Thyroid gland (tissue), 4 donors: ENCODE data around the gene PLN. TPM values are rescaled to one million over a fixed set of nuclear protein-coding genes. Genes with fewer than 3 reads are reported as not detected.

Source experiments
- DNase-seq, 2 donors: peaks; one replicate each; pipeline ENCODE4 v3.0.0-alpha.2; 2019
- H3K27ac ChIP-seq, 3 donors: fragments of 200-600 bp; sonication (generic); 1 replicate in 2 of 3; 2 replicates in 1 of 3; pipeline ENCODE4 v1.5.1; 2016 to 2019; ENCODE audit warnings: mild to moderate bottlenecking in 1 of 3, moderate library complexity in 1 of 3
- H3K27me3 ChIP-seq: fragments of 200-600 bp; sonication (generic); one replicate; pipeline ENCODE4 v1.5.1; 2019
- H3K36me3 ChIP-seq, 2 donors: fragments of 200-600 bp; sonication (generic); one replicate each; pipeline ENCODE4 v1.5.1; 2016 to 2019
- H3K4me1 ChIP-seq, 2 donors: fragments of 200-600 bp; sonication (generic); one replicate each; pipeline ENCODE4 v1.5.1; 2017 to 2019
- H3K4me3 ChIP-seq, 3 donors: fragments of 200-600 bp; sonication (generic); replicated peaks in 1 of 3; 1 replicate in 2 of 3; 2 replicates in 1 of 3; pipeline ENCODE4 v1.5.1; 2016; ENCODE audit warnings: mild to moderate bottlenecking in 1 of 3
- H3K9me3 ChIP-seq: fragments of 200-600 bp; sonication (generic); one replicate; pipeline ENCODE4 v1.5.1; 2017
- CTCF ChIP-seq, 6 experiments: fragments of 200-600 bp in 3 of 6; fragments of 450-650 bp in 3 of 6; sonication (generic) in 3 of 6; IDR thresholded peaks; one replicate each; pipeline ENCODE4 v1.5.1; 2016 to 2019; ENCODE audit warnings: antibody characterized with exemption in 6 of 6, mild to moderate bottlenecking in 2 of 6, inconsistent platforms in 1 of 6, moderate library complexity in 1 of 6
- POLR2A ChIP-seq, 2 donors: fragments of 450-650 bp; IDR thresholded peaks; one replicate each; pipeline ENCODE4 v1.6.1; 2017; ENCODE audit warnings: antibody characterized with exemption in 2 of 2, mild to moderate bottlenecking in 2 of 2, moderate library complexity in 1 of 2
- WGBS, 2 donors: methylation state at CpG; one replicate each; pipeline ENCODE4 v1.1.5; 2017; 5-methylcytosine and 5-hydroxymethylcytosine counted together
- intact Hi-C: fragments of 100-400 bp; cut with DNase I; formaldehyde crosslinking; loops from one replicate; pipeline ENCODE4 v1.15.1; 2023
- total RNA-seq, 4 donors: library from RNA; depleted of rRNA; stranded (reverse); fragments of >200 nt; gene quantifications; one replicate each; pipeline ENCODE4 v1.2.3, GENCODE V29; 2016

The PLN gene
- total RNA-seq, 4 donors from 2014 or later = 5.7 to 21.8 (median 10.5) TPM

GRCh38 chr6:118504611-118505010 lies 43.5 kb upstream of the PLN start:
- Histone ChIP-seq H3K36me3 (no peaks in the 10 kb centered on the region), H3K27me3 (no peaks in the 10 kb centered on the region), H3K4me3 (no peak overlapping the region), H3K9me3 (no peaks in the 10 kb centered on the region), H3K4me1 (no peaks in the 10 kb centered on the region), H3K27ac (no peak overlapping the region)
- WGBS, 2 donors = 100% methylated on average over 2 of the region's 2 CpGs
- intact Hi-C loops = no loop called here
- TF ChIP-seq POLR2A (IDR thresholded peaks at IDR 0.05) (no peak), CTCF (IDR thresholded peaks at IDR 0.05) (no peak)
- no peak for DNase-seq

- no peak for TF ChIP-seq POLR2A (IDR thresholded peaks at IDR 0.05)
- TF ChIP-seq CTCF (IDR thresholded peaks at IDR 0.05) = no peak
- H3K27me3 ChIP-seq = no peaks in the 10 kb centered on the region
- intact Hi-C loops = no loop called here
- 96 to 99% methylated on average over 2 of the region's 2 CpGs for WGBS, 2 donors
- H3K4me3 ChIP-seq = no peak overlapping the region
- no peaks in the 10 kb centered on the region for H3K36me3 ChIP-seq
- H3K27ac ChIP-seq = no peak overlapping the region
- no peaks in the 10 kb centered on the region for H3K4me1 ChIP-seq
- no peak for DNase-seq
- no peaks in the 10 kb centered on the region for H3K9me3 ChIP-seq
These were observed 42.4 kb upstream of the PLN start for GRCh38 chr6:118505656-118506055.

DNA sequence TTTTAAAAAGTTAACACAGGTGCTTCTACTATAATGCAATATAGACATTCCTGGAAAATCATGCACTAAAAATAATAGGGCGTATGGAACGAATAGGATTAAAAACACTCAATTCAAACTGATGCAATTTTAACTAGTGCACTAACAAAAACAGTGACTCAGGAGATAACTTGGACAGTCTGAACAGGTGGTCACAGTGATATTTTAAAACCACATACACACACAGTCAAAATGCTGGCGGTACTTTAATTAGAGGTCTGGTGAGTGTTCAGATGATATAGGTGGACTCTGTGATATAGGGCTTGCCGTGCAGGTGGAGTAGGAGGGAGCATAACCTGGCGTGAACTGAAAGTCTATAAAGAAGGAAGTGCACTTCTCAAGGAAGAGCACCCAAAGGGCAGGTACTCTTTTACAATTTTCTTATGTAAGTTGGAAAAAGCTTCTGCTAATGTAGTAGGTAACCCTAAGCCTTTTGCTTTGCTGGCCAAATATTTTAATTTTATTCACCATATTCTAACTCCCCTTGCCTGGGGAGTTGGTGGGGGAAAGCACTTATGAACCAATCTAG lies 41.9 kb upstream of the PLN start:
- Histone ChIP-seq H3K36me3 (no peaks in the 10 kb centered on the region), H3K27me3 (no peaks in the 10 kb centered on the region), H3K27ac (no peak overlapping the region), H3K9me3 (no peaks in the 10 kb centered on the region), H3K4me3 (no peak overlapping the region), H3K4me1 (no peaks in the 10 kb centered on the region)
- WGBS, 2 donors = 90 to 95% methylated on average over 5 of the region's 5 CpGs
- intact Hi-C loops = no loop called here
- DNase-seq = no peak
- TF ChIP-seq CTCF (IDR thresholded peaks at IDR 0.05) = no peak
- TF ChIP-seq POLR2A (IDR thresholded peaks at IDR 0.05) = no peak

DNA sequence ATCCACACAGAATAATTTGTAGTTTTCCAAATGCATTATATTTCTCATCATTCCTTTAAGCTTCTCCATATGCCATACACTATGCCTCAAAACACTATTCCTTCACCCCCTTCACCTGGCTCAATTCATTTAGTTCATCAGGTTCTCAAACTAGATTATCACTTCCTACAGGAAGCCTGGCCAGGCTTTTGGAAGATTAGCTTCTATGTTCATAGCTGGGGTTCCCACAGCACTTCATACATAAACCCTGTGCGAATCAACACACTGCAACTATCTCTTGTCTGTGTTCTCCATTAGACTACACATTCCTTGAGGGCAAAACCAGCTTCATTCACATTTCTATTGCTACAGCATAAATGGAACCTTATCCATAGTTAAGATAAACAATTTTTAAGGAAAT lies 40.5 kb upstream of the PLN start:
- H3K27me3 ChIP-seq = no peaks in the 10 kb centered on the region
- DNase-seq = no peak
- TF ChIP-seq POLR2A (IDR thresholded peaks at IDR 0.05) (no peak), CTCF (IDR thresholded peaks at IDR 0.05) (no peak)
- intact Hi-C loops = no loop called here
- H3K9me3 ChIP-seq = no peaks in the 10 kb centered on the region
- H3K36me3 ChIP-seq = no peaks in the 10 kb centered on the region
- 98 to 100% methylated on average over 1 of the region's 1 CpG for WGBS, 2 donors
- no peaks in the 10 kb centered on the region for H3K4me1 ChIP-seq
- H3K4me3 ChIP-seq = no peak overlapping the region
- H3K27ac ChIP-seq = no peak overlapping the region

DNA sequence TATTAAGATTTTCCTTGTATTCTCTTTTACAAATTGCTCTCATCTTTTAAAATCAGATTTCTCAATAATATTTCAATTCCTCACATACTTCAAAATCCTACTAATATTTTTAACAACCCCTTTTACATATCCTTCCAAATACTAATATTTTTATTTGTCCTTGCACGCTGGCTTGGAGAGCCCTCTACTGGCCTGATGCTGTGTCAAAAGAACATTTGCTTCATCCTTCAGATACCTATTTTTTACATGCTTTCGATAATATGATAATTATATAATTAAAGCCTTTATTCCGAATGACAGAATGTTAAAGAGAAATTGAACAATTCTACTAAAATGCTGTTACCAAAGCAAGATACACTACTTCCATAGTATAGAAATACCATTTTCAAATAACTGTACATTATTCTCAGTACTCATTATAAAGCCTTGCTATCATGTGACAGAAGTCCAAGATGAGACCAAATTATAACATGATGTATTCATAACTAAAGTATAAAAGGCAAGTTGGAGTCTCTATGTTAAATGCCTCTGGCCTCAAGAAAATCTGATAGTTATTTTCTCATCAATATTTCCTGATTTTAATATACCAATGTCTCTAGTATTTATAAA lies 39.0 kb upstream of the PLN start:
- H3K4me3 ChIP-seq = no peak overlapping the region
- peak in 2 of 6 experiments; percentile 36 to 56 for TF ChIP-seq CTCF (IDR thresholded peaks at IDR 0.05)
- TF ChIP-seq POLR2A (IDR thresholded peaks at IDR 0.05) = no peak
- DNase-seq = peak in 1 of 2 donors; percentile 4
- intact Hi-C loops = no loop called here
- H3K4me1 ChIP-seq = no peaks in the 10 kb centered on the region
- no peak overlapping the region for H3K27ac ChIP-seq
- WGBS, 2 donors = 47 to 49% methylated on average over 3 of the region's 3 CpGs
- H3K36me3 ChIP-seq = no peaks in the 10 kb centered on the region
- H3K9me3 ChIP-seq = no peaks in the 10 kb centered on the region
- H3K27me3 ChIP-seq = no peaks in the 10 kb centered on the region
